Hindlimb muscle (tissue), 1 donor: Measurements from ENCODE around the gene FAM3B. TPM values are rescaled to one million over a fixed set of nuclear protein-coding genes. Genes with fewer than 3 reads are reported as not detected.
A peak's percentile ranks its signal among the peaks of the same experiment; 100 is the strongest.
"Not testable (repeated sequence)": the region's sequence is repeated elsewhere in the genome, so short reads cannot be mapped to it uniquely, and the experiment has no call there.

Experiments used
- DNase-seq: peaks from one replicate; pipeline ENCODE4 v3.0.0-alpha.2; 2013
- polyA plus RNA-seq: library from polyadenylated mRNA; unstranded; fragments of 120-200 nt; gene quantifications from one replicate; pipeline ENCODE4 v1.2.1, GENCODE V29; 2013; ENCODE audit not compliant: insufficient read length

Gene FAM3B
- polyA plus RNA-seq, 1 donor: not detected

GRCh38 chr21:41350436-41351155 lies 34.0 kb downstream of the FAM3B start:
- DNase-seq: no peak

- no peak for DNase-seq
These were observed 40.9 kb downstream of the FAM3B start for GRCh38 chr21:41357546-41357945.

GRCh38 chr21:41358193-41359166 lies 41.9 kb downstream of the FAM3B start:
- no peak for DNase-seq

- no peak for DNase-seq
These were observed 42.7 kb downstream of the FAM3B start for GRCh38 chr21:41359286-41359685.

GRCh38 chr21:41359754-41360071 lies 43.1 kb downstream of the FAM3B start:
- DNase-seq: not testable (repeated sequence)

- DNase-seq: peak; percentile 36
These were observed 43.6 kb downstream of the FAM3B start for GRCh38 chr21:41360072-41360821.

GRCh38 chr21:41361053-41361785 lies 44.6 kb downstream of the FAM3B start:
- no peak for DNase-seq

GRCh38 chr21:41361786-41362604 lies 45.4 kb downstream of the FAM3B start, which contains the start of gene MX2:
Gene MX2 (plus strand): TSS chr21:41362027. CDS start chr21:41376907, 14,880 bp downstream.
- peak; percentile 51 for DNase-seq

GRCh38 chr21:41362605-41363369 lies 46.2 kb downstream of the FAM3B start:
- no peak for DNase-seq

GRCh38 chr21:41363370-41364270 lies 47.0 kb downstream of the FAM3B start:
- no peak for DNase-seq

- no peak for DNase-seq
These were observed 47.7 kb downstream of the FAM3B start for GRCh38 chr21:41364308-41364707.

- no peak for DNase-seq
These were observed 48.9 kb downstream of the FAM3B start for GRCh38 chr21:41365377-41366107.

GRCh38 chr21:41366522-41367151 lies 50.0 kb downstream of the FAM3B start:
- DNase-seq: no peak

GRCh38 chr21:41367301-41367944 lies 50.8 kb downstream of the FAM3B start:
- no peak for DNase-seq

GRCh38 chr21:41367945-41368734 lies 51.5 kb downstream of the FAM3B start:
- no peak for DNase-seq

- DNase-seq: no peak
These were observed 52.1 kb downstream of the FAM3B start for GRCh38 chr21:41368735-41369104.
